NCI-H524 (cell line): ENCODE data around the gene CACNA2D3.
A peak's percentile ranks its signal among the peaks of the same experiment; 100 is the strongest.

Experiments
- DNase-seq, 2 experiments: peaks; one replicate each; lab custom pipeline; 2025; lab: John Stamatoyannopoulos, UW

The CACNA2D3 gene

DNA sequence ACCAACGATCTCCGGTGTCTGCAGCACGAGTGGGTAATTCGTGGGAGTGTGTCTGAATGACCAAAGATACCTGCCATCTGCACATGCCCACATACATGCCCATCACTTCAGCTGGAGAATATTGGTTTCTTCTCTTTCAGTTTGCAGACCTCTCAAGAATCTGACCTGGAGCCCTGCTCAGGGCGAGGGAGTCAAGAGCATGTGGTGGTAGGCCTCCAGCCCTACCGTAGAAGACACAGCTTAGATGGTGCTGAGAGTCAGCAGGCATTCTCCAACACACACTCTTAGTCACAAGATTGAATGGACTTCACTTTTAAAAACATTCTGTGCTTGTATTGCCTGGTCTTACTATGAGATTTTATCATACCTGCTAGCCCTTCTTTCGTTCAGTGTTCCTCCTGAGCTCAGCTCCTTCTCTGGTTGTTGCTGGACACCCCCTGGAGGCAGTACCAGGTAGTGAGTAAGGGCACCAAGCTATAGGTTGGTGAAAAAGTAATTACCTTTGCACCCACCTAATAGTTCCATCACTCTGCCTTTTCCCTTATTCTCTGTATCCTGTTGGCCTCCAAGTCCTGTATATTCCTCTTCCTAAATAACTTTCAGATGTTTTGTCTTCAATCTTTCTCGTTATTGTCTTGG, 252.0 kb downstream of the CACNA2D3 start:
- peak in 1 of 2 experiments; percentile 26 for DNase-seq

DNA sequence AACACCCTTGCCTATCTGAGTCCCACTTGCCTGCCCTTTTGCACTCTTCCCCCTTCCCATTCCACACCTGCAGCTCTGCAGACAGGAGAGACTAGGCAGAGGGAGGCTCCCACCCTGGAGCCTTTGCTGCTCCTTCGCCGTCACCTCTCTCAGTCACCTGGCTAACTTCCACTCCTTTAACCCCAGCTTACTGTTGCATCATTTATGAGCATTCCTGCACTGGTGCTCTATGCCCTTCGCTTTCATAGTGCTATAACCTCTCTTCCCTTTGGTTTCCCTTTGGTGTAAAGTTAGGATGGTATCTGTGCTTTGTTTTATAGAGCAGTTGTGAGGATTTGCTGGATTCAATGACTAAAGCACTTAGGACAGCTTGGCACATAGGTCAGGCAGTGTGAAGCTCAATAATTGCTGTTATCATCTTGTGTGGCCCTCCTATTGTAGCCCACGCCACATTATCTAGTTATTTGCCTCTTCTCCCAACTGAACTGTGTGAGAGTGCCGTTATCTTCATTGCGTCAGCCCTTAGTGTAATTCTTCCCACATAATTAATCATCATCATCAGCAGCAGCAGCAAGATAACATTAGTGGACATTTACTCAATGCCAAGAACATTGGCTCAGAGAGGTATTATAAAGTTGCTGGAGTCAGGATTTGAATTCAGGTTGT, 253.9 kb downstream of the CACNA2D3 start:
- DNase-seq, result no peak

- peak in 1 of 2 experiments; percentile 21 for DNase-seq
These were observed 254.7 kb downstream of the CACNA2D3 start for GRCh38 chr3:54376939-54377578.

- DNase-seq, result no peak
These were observed 255.8 kb downstream of the CACNA2D3 start for GRCh38 chr3:54378184-54378583.

GRCh38 chr3:54384279-54384678, 261.9 kb downstream of the CACNA2D3 start:
- no peak for DNase-seq

DNA sequence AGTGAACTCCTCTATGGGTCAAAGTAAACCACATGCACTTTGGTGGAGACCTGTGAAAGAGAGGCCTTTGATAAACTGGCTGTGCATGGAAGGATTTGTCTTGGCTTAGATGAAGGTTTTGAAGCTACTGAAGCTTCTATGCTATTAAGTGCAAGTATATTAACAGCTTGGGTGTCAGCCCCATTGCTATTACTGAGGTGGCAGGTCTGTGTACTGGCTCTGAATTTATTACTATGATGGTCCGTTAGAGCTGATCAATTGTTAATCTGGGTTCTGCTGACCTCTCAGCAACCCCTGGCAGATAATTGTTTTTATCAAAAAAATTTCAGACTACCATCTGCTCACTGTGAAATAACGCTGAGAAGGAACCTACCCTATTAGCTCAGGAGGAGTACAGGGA, 268.2 kb downstream of the CACNA2D3 start:
- no peak for DNase-seq

DNA sequence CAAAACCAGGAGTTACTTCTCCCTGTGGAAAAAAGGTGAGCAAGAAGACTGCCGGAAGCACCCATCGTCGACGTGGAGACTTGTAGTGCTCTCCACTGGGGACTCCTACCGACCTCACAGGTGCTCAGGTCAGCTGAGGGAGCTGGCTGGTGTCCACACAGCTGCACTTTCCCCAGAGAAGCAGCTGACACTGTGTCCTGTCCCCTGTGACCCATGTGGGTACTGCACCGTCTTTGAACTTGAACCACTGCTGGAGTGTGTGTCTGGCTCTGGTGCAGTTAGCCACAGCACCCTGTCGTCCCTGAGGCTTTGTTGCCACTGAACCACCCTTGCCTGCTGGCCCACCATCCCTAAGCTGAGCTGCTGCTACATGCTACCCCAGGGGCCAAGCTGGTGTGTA, 270.8 kb downstream of the CACNA2D3 start:
- no peak for DNase-seq

- DNase-seq, result no peak
These were observed 286.0 kb downstream of the CACNA2D3 start for GRCh38 chr3:54408328-54408727.

DNA sequence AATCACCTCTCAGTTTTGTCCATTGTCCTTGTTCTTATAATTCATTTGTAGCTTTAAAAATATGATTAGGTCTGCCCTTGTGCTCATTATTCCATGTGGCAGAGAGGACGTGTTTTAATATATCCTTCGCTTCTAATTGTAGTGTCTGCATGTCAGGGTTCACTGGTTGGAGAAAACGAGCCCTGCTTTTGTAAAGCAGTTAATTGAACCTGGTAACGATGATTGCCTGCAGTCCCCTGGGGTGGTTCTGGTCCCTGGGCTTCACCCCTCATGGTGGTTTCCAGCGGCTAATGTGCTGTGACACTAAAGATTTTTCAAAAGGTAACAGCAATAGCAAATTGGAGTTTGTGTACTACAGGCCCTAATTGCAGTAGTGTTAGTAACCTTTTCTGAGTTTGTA, 299.6 kb downstream of the CACNA2D3 start:
- no peak for DNase-seq

DNA sequence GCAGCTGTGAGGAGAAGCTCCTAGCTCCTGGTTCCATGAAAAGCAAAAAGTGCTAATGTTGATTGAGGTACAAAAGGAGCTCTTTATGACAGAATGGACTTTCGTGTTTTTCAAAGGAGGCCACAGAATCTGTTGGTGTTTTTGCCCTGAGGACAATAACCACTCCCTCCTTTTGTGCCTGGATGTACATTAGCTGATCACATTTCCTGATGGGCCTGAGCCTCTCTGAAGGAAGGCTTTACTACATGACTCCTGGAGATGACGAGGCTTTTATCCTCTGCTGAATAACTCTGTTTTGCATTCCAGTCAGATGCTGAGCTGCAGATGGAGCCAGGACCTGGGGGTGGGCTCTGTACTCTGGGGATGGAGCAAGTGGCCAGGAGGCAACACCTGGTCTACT, 301.9 kb downstream of the CACNA2D3 start:
- no peak for DNase-seq

- no peak for DNase-seq
These were observed 304.0 kb downstream of the CACNA2D3 start for GRCh38 chr3:54426381-54426780.

GRCh38 chr3:54427501-54427900, 305.1 kb downstream of the CACNA2D3 start:
- no peak for DNase-seq

DNA sequence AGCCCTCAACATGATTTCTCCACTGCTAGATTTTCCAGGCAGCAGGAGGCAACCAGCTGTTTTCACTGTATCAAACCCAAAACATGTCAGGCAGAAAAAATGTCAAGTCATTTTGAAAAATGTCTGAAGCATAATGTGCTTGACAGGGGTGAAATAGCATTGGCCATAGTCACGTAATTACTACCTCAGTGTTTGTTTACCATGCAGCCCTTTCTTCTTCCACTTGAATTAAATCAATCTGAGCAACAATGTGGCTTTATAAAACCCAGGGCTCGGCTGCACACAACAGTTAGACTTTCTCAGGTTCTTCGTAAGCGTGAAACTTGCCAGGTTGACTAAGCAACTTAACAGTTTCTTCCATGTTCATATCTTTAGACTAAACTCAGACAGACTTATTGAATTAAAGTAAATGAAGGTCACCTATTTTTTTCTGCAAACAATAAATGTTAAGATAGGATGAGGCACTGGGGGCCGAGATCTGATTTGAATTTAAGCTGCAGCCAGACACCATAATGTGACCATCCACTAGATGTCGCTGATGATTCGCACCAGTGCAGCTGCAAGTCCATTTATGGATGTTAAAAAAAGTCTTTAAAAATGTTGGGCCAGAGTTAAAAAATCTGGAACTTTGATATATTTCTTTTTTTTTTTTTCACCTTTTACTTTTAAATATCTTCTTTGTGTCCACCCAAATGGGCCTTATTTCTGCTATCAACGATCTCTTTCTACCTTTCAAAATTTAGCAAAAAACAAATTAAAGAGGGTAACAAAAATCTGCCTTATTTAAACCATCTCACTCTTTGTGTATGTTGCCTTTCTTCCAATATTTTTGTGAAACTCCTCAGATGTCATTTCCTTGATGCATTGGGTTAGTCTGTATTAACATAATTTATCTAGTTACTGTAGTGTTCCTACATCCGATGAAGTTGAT, 305.9 kb downstream of the CACNA2D3 start:
- peak; percentile 3 to 44 for DNase-seq

GRCh38 chr3:54432975-54433374, 310.6 kb downstream of the CACNA2D3 start:
- DNase-seq, result no peak

DNA sequence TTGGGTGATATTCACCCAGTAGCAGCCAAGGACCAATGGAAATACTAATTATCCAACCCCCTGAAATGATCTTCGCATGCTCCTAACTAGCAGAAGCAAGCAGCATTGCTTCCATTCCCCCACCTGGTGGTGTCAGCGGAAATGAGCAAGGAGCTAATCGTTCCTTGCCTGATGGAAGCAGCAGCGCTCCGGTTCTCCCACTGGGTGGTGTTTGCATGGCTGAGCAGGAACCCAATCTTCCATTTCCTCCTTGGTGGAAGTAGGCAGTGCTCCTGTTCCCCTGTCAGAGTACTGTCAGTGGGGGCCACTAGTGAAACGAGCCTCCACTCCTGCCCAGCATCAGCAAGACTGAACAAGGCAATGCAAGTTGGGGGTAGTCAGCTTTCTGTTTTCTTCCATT, 311.5 kb downstream of the CACNA2D3 start:
- peak; percentile 13 to 75 for DNase-seq

GRCh38 chr3:54434756-54435155, 312.4 kb downstream of the CACNA2D3 start:
- DNase-seq, result peak; percentile 3 to 51

DNA sequence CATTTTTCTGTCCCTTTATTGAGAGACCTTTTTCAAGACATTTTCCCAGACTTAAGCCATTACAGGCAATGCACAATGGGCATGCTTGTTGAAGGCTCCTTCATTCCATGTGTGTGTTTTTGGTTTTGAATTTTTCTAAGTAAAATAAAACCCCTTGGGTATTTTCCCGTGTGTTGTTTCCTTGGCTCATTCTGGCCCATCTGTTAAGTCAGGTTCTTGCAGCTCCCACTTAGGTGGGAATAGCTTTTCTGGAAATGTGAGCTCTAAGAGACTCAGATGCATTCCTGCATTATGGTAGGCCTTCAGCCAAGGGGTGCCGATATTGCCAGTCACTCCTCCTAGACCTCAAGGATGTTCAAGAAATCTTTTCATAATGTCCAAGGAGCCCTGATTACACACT, 314.9 kb downstream of the CACNA2D3 start:
- peak in 1 of 2 experiments; percentile 38 for DNase-seq

GRCh38 chr3:54443561-54444161, 321.3 kb downstream of the CACNA2D3 start:
- DNase-seq, result no peak

DNA sequence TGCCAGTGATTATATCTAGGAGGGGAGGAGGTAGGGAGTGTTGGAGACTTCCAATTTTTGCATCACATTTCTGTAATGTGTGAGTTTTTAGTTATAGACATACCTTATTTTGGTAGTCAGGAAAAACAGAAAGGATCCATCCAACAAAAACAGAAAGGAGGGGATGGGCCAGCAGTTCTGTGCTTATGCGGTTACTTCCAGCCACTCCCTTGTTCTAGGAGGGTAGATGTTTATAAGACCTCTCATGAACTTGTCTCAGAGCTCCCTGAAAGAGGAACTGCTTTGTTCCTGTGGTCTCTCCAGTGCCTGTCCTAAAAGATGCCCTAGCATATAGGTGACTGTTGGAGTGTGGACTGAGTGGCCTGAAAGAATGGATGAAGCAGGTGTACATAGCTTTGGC, 323.3 kb downstream of the CACNA2D3 start:
- DNase-seq, result no peak

GRCh38 chr3:54447427-54447826, 325.1 kb downstream of the CACNA2D3 start:
- no peak for DNase-seq

GRCh38 chr3:54454806-54455205, 332.5 kb downstream of the CACNA2D3 start:
- no peak for DNase-seq

GRCh38 chr3:54458357-54458756, 336.0 kb downstream of the CACNA2D3 start:
- no peak for DNase-seq
